Measurements from ENCODE around the gene ADAMTSL1.

DNA sequence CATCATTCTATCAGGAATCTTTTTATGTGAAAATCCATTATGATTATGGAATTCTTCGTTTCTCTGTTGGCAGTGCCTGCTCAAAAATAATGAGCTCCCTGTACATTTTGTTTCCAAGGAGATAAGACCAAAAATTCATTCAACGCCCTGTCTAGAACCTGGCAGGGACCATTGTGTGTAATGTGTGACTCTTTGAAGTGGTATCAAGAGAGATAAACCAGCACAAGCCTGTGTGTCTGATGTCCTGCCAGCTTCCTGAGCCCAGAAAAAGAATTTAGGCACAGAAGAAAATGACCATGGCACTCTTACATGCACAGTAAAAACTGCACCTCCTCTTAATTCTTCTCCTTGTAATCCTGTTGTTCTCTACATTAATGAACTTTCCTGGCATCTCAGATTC lies 381.7 kb downstream of the ADAMTSL1 start:
- TF ChIP-seq, protein P1, sequence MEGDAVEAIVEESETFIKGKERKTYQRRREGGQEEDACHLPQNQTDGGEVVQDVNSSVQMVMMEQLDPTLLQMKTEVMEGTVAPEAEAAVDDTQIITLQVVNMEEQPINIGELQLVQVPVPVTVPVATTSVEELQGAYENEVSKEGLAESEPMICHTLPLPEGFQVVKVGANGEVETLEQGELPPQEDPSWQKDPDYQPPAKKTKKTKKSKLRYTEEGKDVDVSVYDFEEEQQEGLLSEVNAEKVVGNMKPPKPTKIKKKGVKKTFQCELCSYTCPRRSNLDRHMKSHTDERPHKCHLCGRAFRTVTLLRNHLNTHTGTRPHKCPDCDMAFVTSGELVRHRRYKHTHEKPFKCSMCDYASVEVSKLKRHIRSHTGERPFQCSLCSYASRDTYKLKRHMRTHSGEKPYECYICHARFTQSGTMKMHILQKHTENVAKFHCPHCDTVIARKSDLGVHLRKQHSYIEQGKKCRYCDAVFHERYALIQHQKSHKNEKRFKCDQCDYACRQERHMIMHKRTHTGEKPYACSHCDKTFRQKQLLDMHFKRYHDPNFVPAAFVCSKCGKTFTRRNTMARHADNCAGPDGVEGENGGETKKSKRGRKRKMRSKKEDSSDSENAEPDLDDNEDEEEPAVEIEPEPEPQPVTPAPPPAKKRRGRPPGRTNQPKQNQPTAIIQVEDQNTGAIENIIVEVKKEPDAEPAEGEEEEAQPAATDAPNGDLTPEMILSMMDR (IDR thresholded peaks at IDR 0.05; ENCODE audit: poor library complexity, severe bottlenecking) = no peak
- TF ChIP-seq RAD21 (conservative IDR thresholded peaks at IDR 0.05) (no peak), TAF1 (IDR thresholded peaks at IDR 0.05; ENCODE audit: low read depth) (no peak), MXI1 (conservative IDR thresholded peaks at IDR 0.05; ENCODE audit: poor library complexity, severe bottlenecking) (no peak), SMC3 (conservative IDR thresholded peaks at IDR 0.05; ENCODE audit: poor library complexity) (no peak), EZH2 (IDR thresholded peaks at IDR 0.05; ENCODE audit: borderline replicate concordance, insufficient read depth, low read length, poor library complexity, severe bottlenecking) (no peak), EP300 (conservative IDR thresholded peaks at IDR 0.05; ENCODE audit: poor library complexity, severe bottlenecking) (no peak)

Measured in neural cell (in vitro differentiated cells).